ENCODE measurements around the gene LMF2. TPM values are rescaled to one million over a fixed set of nuclear protein-coding genes. Genes with fewer than 3 reads are reported as not detected.

The LMF2 gene
- total RNA-seq, 1 experiment from 2014 or later: 37.3 TPM

GRCh38 chr22:50482107-50483074 is 25.1 kb downstream of the LMF2 start:
- no peaks in the 10 kb centered on the region for H3K9me2 ChIP-seq (ENCODE audit: insufficient read depth)
- CTCF ChIA-PET: no interaction called here
- peak overlapping the region; percentile 77 for H2AFZ ChIP-seq
- H3K27me3 ChIP-seq (ENCODE audit: insufficient read depth, low read depth): no peaks in the 10 kb centered on the region
- DNase-seq: no peak
- peaks cover 9% of the 10 kb centered on the region for H4K20me1 ChIP-seq (ENCODE audit: insufficient read depth)
- intact Hi-C loops (cut with micrococcal nuclease; ENCODE audit: unreplicated experiment): no loop called here
- POLR2A ChIA-PET (ENCODE audit: unreplicated experiment): no interaction called here
- TSS peak; percentile 30 for BruUV-seq (replicated peaks)
- H3K27ac ChIP-seq: no peak overlapping the region
- no peaks in the 10 kb centered on the region for H3K9me3 ChIP-seq (ENCODE audit: insufficient read depth, low read depth)
- H3K4me3 ChIP-seq: peak overlapping the region; percentile 87
- peaks cover 7% of the 10 kb centered on the region for H3K36me3 ChIP-seq (ENCODE audit: low read depth)
- peaks cover 17% of the 10 kb centered on the region; the same call in 1 of the 2 replicates for H3K4me1 ChIP-seq (replicated peaks; ENCODE audit: insufficient read depth)
- H3K79me2 ChIP-seq (ENCODE audit: low read depth): no peaks in the 10 kb centered on the region
- H3F3A ChIP-seq (ENCODE audit: insufficient read depth, low read depth): peaks cover 29% of the 10 kb centered on the region
- H3K4me2 ChIP-seq: peak overlapping the region; percentile 96
- TF ChIP-seq EZH2 (IDR thresholded peaks at IDR 0.05; ENCODE audit: low read depth): no peak
- TF ChIP-seq, protein P1, sequence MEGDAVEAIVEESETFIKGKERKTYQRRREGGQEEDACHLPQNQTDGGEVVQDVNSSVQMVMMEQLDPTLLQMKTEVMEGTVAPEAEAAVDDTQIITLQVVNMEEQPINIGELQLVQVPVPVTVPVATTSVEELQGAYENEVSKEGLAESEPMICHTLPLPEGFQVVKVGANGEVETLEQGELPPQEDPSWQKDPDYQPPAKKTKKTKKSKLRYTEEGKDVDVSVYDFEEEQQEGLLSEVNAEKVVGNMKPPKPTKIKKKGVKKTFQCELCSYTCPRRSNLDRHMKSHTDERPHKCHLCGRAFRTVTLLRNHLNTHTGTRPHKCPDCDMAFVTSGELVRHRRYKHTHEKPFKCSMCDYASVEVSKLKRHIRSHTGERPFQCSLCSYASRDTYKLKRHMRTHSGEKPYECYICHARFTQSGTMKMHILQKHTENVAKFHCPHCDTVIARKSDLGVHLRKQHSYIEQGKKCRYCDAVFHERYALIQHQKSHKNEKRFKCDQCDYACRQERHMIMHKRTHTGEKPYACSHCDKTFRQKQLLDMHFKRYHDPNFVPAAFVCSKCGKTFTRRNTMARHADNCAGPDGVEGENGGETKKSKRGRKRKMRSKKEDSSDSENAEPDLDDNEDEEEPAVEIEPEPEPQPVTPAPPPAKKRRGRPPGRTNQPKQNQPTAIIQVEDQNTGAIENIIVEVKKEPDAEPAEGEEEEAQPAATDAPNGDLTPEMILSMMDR (conservative IDR thresholded peaks at IDR 0.05): no peak

DNA sequence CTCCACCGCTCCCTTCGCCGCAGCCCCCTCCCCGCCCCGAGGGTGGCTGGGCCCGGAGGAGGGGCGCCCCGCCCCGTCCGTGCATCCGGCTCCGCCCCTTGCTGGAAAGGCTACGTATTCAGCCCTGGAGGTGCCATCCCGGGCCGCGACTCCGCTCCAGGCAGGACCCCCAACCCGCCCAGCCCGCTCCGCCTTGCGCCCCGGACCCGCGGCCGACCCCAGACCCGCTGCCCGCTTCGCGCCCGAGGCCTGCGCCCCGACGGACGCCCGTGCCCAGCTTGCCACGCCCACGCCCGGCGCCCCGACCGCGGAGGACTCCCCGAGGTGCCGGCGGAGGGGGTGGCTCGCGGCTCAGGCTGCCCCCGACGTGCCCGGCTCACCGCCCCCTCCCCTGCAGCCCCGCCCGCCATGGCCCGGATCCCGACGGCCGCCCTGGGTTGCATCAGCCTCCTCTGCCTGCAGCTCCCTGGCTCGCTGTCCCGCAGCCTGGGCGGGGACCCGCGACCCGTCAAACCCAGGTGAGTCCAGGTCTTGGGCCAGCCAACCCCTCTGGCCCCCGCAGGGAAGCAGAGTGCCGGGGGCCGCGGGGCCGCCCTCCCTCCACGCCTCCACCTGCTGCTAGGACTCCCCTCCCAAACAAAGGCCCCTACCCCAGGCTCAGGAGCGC is 25.9 kb downstream of the LMF2 start, which contains the start of gene ADM2:
Gene ADM2 (plus strand): TSS at position 104 of the 667 bp plus-strand sequence. CDS start 305 bp downstream, at position 409.
- H4K20me1 ChIP-seq (ENCODE audit: insufficient read depth): peaks cover 9% of the 10 kb centered on the region
- TF ChIP-seq, protein P1 (conservative IDR thresholded peaks at IDR 0.05): no peak
- no peak for TF ChIP-seq EZH2 (IDR thresholded peaks at IDR 0.05; ENCODE audit: low read depth)
- H3K9me2 ChIP-seq (ENCODE audit: insufficient read depth): no peaks in the 10 kb centered on the region
- H3K9me3 ChIP-seq (ENCODE audit: insufficient read depth, low read depth): no peaks in the 10 kb centered on the region
- DNase-seq: peak in 1 of 2 experiments; percentile 47
- no peak within 1 kb of the TSS for H3K27ac ChIP-seq
- H3F3A ChIP-seq (ENCODE audit: insufficient read depth, low read depth): peaks cover 33% of the 10 kb centered on the region
- ChIA-PET CTCF (no interaction called here), POLR2A (ENCODE audit: unreplicated experiment) (no interaction called here)
- H2AFZ ChIP-seq: peak within 1 kb of the TSS; percentile 77
- intact Hi-C loops (cut with micrococcal nuclease; ENCODE audit: unreplicated experiment): no loop called here
- H3K36me3 ChIP-seq (ENCODE audit: low read depth): peaks cover 7% of the 10 kb centered on the region
- BruUV-seq (replicated peaks): no TSS peak
- H3K4me1 ChIP-seq (replicated peaks; ENCODE audit: insufficient read depth): peaks cover 13% of the 10 kb centered on the region; the same call in 1 of the 2 replicates
- peak within 1 kb of the TSS; percentile 96 for H3K4me2 ChIP-seq
- H3K27me3 ChIP-seq (ENCODE audit: insufficient read depth, low read depth): no peaks in the 10 kb centered on the region
- H3K4me3 ChIP-seq: peak within 1 kb of the TSS; percentile 87
- H3K79me2 ChIP-seq (ENCODE audit: low read depth): no peaks in the 10 kb centered on the region

DNA sequence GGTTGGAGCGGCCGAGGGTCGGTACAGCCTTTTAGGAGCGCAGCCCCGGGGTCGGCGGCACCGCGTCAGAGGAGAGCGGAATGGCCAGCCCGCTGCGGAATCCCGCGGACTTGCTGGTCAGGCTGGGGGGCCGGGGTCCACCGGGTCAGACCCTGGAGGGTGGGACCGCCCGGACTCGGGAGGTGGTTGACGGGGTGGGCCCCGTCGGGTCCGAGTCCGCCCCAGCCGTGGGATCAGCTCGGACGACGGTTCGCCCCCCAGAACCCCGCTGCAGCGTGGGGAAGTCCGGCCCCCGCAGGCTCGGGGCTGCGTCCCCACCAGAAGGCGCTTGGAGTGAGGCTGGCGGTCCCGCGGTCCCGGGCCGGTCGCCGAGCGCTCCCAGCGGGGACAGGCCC is 26.5 kb downstream of the LMF2 start:
- Histone ChIP-seq H3K4me3 (peak overlapping the region; percentile 87), H3K4me2 (peak overlapping the region; percentile 96), H3K9me3 (ENCODE audit: insufficient read depth, low read depth) (no peaks in the 10 kb centered on the region), H3K9me2 (ENCODE audit: insufficient read depth) (no peaks in the 10 kb centered on the region), H3K27ac (no peak overlapping the region), H3K79me2 (ENCODE audit: low read depth) (no peaks in the 10 kb centered on the region), H2AFZ (no peak overlapping the region), H3F3A (ENCODE audit: insufficient read depth, low read depth) (peaks cover 33% of the 10 kb centered on the region; the same call in 1 of the 2 replicates), H3K27me3 (ENCODE audit: insufficient read depth, low read depth) (no peaks in the 10 kb centered on the region), H3K4me1 (replicated peaks; ENCODE audit: insufficient read depth) (peaks cover 13% of the 10 kb centered on the region; the same call in 1 of the 2 replicates), H3K36me3 (ENCODE audit: low read depth) (peaks cover 7% of the 10 kb centered on the region), H4K20me1 (ENCODE audit: insufficient read depth) (peaks cover 9% of the 10 kb centered on the region)
- no peak for DNase-seq
- intact Hi-C loops (cut with micrococcal nuclease; ENCODE audit: unreplicated experiment): no loop called here
- CTCF ChIA-PET: no interaction called here
- TF ChIP-seq, protein P1 (conservative IDR thresholded peaks at IDR 0.05): no peak
- no peak for TF ChIP-seq EZH2 (IDR thresholded peaks at IDR 0.05; ENCODE audit: low read depth)
- BruUV-seq (replicated peaks): no TSS peak
- POLR2A ChIA-PET (ENCODE audit: unreplicated experiment): no interaction called here
